Right lobe of liver (tissue), 4 donors: ENCODE data around the gene AK1.

Experiments
- POLR2A ChIP-seq: fragments of 450-650 bp; IDR thresholded peaks from one replicate; pipeline ENCODE4 v1.6.1; 2017; ENCODE audit warnings: antibody characterized with exemption, mild to moderate bottlenecking
- TF ChIP-seq, protein P1 (sequence below), 4 donors: fragments of 200-600 bp in 3 of 4; fragments of 450-650 bp in 1 of 4; IDR thresholded peaks; one replicate each; pipeline versions ENCODE4 v1.5.1 to v1.8.0; 2016 to 2022; ENCODE audit warnings: antibody characterized with exemption in 4 of 4, mild to moderate bottlenecking in 2 of 4
- donor health status: DM: no; HTN: no; CAD: no.
- donor health status: DM: no; HTN: no; CAD: no.
- donor health status: DM: no; HTN: yes; CAD: no.

DNA sequence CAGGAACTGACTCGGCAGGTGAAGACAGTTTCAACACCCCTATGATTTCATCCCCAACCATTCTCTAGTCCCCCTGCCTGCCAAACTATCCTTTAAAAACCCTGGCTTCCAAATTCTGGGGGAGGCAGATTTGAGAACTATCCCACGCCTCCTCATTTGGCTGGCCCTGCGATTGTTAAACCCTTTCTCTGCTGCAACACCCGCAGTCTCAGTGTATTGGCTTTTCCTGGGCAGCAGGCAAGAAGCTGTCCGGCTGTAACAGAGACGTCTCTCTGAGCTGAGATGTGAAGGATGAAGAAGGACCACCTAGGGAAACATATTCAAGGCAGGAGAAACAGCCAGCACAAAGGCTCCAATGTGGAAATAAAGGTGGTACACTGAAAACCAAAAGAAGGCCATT, 15.4 kb upstream of the AK1 start:
- TF ChIP-seq, protein P1, sequence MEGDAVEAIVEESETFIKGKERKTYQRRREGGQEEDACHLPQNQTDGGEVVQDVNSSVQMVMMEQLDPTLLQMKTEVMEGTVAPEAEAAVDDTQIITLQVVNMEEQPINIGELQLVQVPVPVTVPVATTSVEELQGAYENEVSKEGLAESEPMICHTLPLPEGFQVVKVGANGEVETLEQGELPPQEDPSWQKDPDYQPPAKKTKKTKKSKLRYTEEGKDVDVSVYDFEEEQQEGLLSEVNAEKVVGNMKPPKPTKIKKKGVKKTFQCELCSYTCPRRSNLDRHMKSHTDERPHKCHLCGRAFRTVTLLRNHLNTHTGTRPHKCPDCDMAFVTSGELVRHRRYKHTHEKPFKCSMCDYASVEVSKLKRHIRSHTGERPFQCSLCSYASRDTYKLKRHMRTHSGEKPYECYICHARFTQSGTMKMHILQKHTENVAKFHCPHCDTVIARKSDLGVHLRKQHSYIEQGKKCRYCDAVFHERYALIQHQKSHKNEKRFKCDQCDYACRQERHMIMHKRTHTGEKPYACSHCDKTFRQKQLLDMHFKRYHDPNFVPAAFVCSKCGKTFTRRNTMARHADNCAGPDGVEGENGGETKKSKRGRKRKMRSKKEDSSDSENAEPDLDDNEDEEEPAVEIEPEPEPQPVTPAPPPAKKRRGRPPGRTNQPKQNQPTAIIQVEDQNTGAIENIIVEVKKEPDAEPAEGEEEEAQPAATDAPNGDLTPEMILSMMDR (IDR thresholded peaks at IDR 0.05), result no peak
- no peak for TF ChIP-seq POLR2A
